Liver (tissue), 3 donors: ENCODE measurements around the gene DSTN.

Source experiments
- ATF3 ChIP-seq: IDR thresholded peaks from 2 replicates; pipeline ENCODE4 v1.6.1; 2016; ENCODE audit warnings: antibody characterized with exemption
- CTCF ChIP-seq: fragments of 150-350 bp; IDR thresholded peaks from 2 replicates; pipeline ENCODE4 v1.5.1; 2017; ENCODE audit warnings: improper control_type of control experiment, low read depth, low read length; ENCODE audit not compliant: missing input control
- EGR1 ChIP-seq, 2 donors: IDR thresholded peaks; 2 replicates each; pipeline ENCODE4 v1.6.1; 2016 to 2018; ENCODE audit warnings: antibody characterized with exemption in 2 of 2, low read depth in 2 of 2
- FOXA1 ChIP-seq: IDR thresholded peaks from 2 replicates; pipeline ENCODE4 v1.6.1; 2016; ENCODE audit warnings: antibody characterized with exemption
- GABPA ChIP-seq, 2 donors: IDR thresholded peaks in 1 of 2; conservative IDR thresholded peaks in 1 of 2; 2 replicates each; pipeline ENCODE4 v1.6.1; 2016; ENCODE audit warnings: antibody characterized with exemption in 2 of 2, mild to moderate bottlenecking in 1 of 2, moderate library complexity in 1 of 2
- HNF4A ChIP-seq, 2 donors: conservative IDR thresholded peaks; 2 replicates each; pipeline ENCODE4 v1.6.1; 2016; ENCODE audit warnings: antibody characterized with exemption in 2 of 2, mild to moderate bottlenecking in 2 of 2
- HNF4G ChIP-seq: IDR thresholded peaks from 2 replicates; pipeline ENCODE4 v1.6.1; 2016; ENCODE audit warnings: antibody characterized with exemption
- JUND ChIP-seq, 2 donors: IDR thresholded peaks; 2 replicates each; pipeline ENCODE4 v1.6.1; 2016; ENCODE audit warnings: antibody characterized with exemption in 2 of 2
- MAX ChIP-seq: IDR thresholded peaks from 2 replicates; pipeline ENCODE4 v1.6.1; 2016; ENCODE audit warnings: antibody characterized with exemption
- RAD21 ChIP-seq, 2 donors: IDR thresholded peaks; 2 replicates each; pipeline ENCODE4 v1.6.1; 2016; ENCODE audit warnings: antibody characterized with exemption in 2 of 2, mild to moderate bottlenecking in 2 of 2
- REST ChIP-seq: IDR thresholded peaks from 2 replicates; pipeline ENCODE4 v1.6.1; 2016; ENCODE audit warnings: antibody characterized with exemption, mild to moderate bottlenecking
- RXRA ChIP-seq, 2 donors: IDR thresholded peaks; 2 replicates each; pipeline ENCODE4 v1.6.1; 2017 to 2018; ENCODE audit warnings: antibody characterized with exemption in 2 of 2, mild to moderate bottlenecking in 1 of 2
- TAF1 ChIP-seq: conservative IDR thresholded peaks from 2 replicates; pipeline ENCODE4 v1.6.1; 2016; ENCODE audit warnings: antibody characterized with exemption, mild to moderate bottlenecking
- ZBTB33 ChIP-seq: IDR thresholded peaks from 2 replicates; pipeline ENCODE4 v1.6.1; 2016; ENCODE audit warnings: antibody characterized with exemption
- donor health status: healthy.
- donor health status: healthy.

GRCh38 chr20:17525650-17526049 is 44.2 kb upstream of the DSTN start:
- no peak for TF ChIP-seq EGR1 (IDR thresholded peaks at IDR 0.05; ENCODE audit: low read depth in 2 of 2)
- TF ChIP-seq MAX: no peak
- TF ChIP-seq CTCF: no peak
- no peak for TF ChIP-seq ATF3
- TF ChIP-seq REST: no peak
- TF ChIP-seq HNF4G: no peak
- no peak for TF ChIP-seq ZBTB33
- no peak for TF ChIP-seq TAF1
- no peak for TF ChIP-seq GABPA (IDR thresholded peaks at IDR 0.05 in 1 of 2, conservative IDR thresholded peaks at IDR 0.05 in 1 of 2)
- TF ChIP-seq RXRA (IDR thresholded peaks at IDR 0.05): no peak
- TF ChIP-seq JUND (IDR thresholded peaks at IDR 0.05): no peak
- no peak for TF ChIP-seq HNF4A (conservative IDR thresholded peaks at IDR 0.05)
- TF ChIP-seq FOXA1: no peak
- no peak for TF ChIP-seq RAD21 (IDR thresholded peaks at IDR 0.05)
